Kidney (tissue), 14 donors: Measurements from ENCODE around the gene NCKAP5. TPM values are rescaled to one million over a fixed set of nuclear protein-coding genes. Genes with fewer than 3 reads are reported as not detected.
"Not testable (repeated sequence)": the region's sequence is repeated elsewhere in the genome, so short reads cannot be mapped to it uniquely, and the experiment has no call there.

Experiments used
- DNase-seq, 5 donors: peaks; one replicate each; pipeline ENCODE4 v3.0.0-alpha.2; 2013 to 2020
- FAIRE-seq: peaks from 2 replicates; lab custom pipeline; 2012; peaks lifted over from hg19 to GRCh38; lab: Jason Lieb, UNC
- H3K27ac ChIP-seq, 2 donors: one replicate each; pipeline ENCODE4 v1.7.0; 2013; ENCODE audit warnings: low read depth in 2 of 2, low read length in 2 of 2, inconsistent platforms in 1 of 2
- H3K27me3 ChIP-seq: one replicate; pipeline ENCODE4 v1.7.1; 2013; ENCODE audit warnings: low read length, inconsistent platforms; ENCODE audit not compliant: control insufficient read depth, insufficient read depth
- H3K36me3 ChIP-seq, 3 donors: one replicate each; pipeline versions ENCODE4 v1.7.0 to v1.7.1; 2013; ENCODE audit warnings: low read length in 3 of 3, control low read depth in 1 of 3, inconsistent platforms in 1 of 3; ENCODE audit not compliant: insufficient read depth in 3 of 3, control insufficient read depth in 2 of 3
- H3K4me1 ChIP-seq, 3 donors: one replicate each; pipeline versions ENCODE4 v1.7.0 to v1.7.1; 2013; ENCODE audit warnings: low read length in 3 of 3, inconsistent platforms in 1 of 3, low read depth in 1 of 3; ENCODE audit not compliant: control insufficient read depth in 2 of 3, insufficient read depth in 2 of 3
- H3K4me3 ChIP-seq, 3 donors: one replicate each; pipeline versions ENCODE4 v1.7.0 to v1.8.1; 2013; ENCODE audit warnings: low read length in 3 of 3, control low read depth in 1 of 3, inconsistent platforms in 1 of 3
- H3K9ac ChIP-seq, 3 donors: one replicate each; pipeline versions ENCODE4 v1.7.0 to v1.7.1; 2013; ENCODE audit warnings: low read length in 3 of 3, control low read depth in 1 of 3, inconsistent platforms in 1 of 3
- H3K9me3 ChIP-seq, 3 donors: one replicate each; pipeline versions ENCODE4 v1.7.0 to v1.7.1; 2013; ENCODE audit warnings: low read length in 3 of 3, control low read depth in 1 of 3, inconsistent platforms in 1 of 3; ENCODE audit not compliant: control insufficient read depth in 2 of 3, insufficient read depth in 1 of 3
- CTCF ChIP-seq: IDR thresholded peaks from 3 replicates; pipeline ENCODE4 v1.5.1; 2012; ENCODE audit warnings: mild to moderate bottlenecking, moderate library complexity, borderline replicate concordance; ENCODE audit not compliant: insufficient read depth; ENCODE audit errors: extremely low read depth
- intact Hi-C: fragments of 100-400 bp; cut with DNase I; formaldehyde crosslinking; loops from one replicate; pipeline ENCODE4 v1.11.1; 2022
- polyA plus RNA-seq: library from polyadenylated mRNA; stranded (reverse); fragments of 350-450 nt; fragmentation: Illumina TruSeq; extraction: RNeasy Lipid Tissue Mini Kit (QIAGEN cat#74804); gene quantifications from one replicate; pipeline ENCODE4 v1.2.3, GENCODE V29; 2014; ENCODE audit warnings: low read depth, low replicate concordance; ENCODE audit not compliant: insufficient read depth
- total RNA-seq: library from RNA; stranded (reverse); fragmentation: NEBNext Ultra II Directional; extraction: Animal tissue kit (Norgen Biotek cat#: 25700); gene quantifications from one replicate; pipeline ENCODE4 v1.2.1, GENCODE V29; 2021
- donor health status: control.
- donor health status: control.
- donor health status: control.
- donor health status: control.
- donor health status: control.
- donor health status: DM: yes; HTN: yes; CAD: no.
- donor health status: Normal renal cell carcinoma (clear cell type).

NCKAP5 gene
- total and polyA plus RNA-seq, 2 donors from 2014 or later = 1.8 to 2.9 TPM

GRCh38 chr2:133522204-133522603 is 46.1 kb downstream of the NCKAP5 start:
- TF ChIP-seq CTCF = no peak
- H3K36me3 ChIP-seq = no peaks in the 10 kb centered on the region
- H3K27me3 ChIP-seq = no peaks in the 10 kb centered on the region
- DNase-seq (no peak), FAIRE-seq (no peak)
- intact Hi-C loops = no loop called here
- H3K9ac ChIP-seq = no peak overlapping the region
- H3K4me1 ChIP-seq = no peaks in the 10 kb centered on the region
- H3K4me3 ChIP-seq = no peak overlapping the region
- no peaks in the 10 kb centered on the region for H3K9me3 ChIP-seq
- H3K27ac ChIP-seq = no peak overlapping the region

DNA sequence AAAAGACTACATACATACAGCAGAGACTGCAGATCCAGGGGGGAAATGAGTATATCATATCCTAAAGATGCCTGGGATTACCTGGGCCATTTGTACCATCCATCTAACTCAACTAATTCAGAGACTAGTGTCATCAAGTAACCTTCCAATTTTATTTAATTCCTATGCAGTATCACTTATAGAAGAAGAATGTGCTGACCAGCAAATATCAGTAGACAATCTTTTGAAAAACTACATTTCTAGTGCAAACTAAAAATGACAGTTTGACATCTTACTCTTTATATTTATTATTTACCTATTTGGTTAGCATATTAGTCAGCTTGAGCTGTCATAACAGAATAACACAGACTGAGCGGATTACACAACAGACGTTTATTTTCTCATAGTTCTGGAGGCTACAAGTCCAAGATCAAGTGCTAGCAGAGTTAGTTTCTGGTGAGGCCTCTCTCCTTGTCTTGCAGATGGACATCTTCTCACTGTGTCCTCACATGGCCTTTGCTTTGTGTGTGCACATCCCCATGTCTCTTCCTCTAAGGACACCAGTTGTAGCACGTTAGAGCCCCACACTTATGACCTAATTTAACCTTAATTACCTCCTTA is 47.0 kb downstream of the NCKAP5 start:
- FAIRE-seq (no peak), DNase-seq (no peak)

DNA sequence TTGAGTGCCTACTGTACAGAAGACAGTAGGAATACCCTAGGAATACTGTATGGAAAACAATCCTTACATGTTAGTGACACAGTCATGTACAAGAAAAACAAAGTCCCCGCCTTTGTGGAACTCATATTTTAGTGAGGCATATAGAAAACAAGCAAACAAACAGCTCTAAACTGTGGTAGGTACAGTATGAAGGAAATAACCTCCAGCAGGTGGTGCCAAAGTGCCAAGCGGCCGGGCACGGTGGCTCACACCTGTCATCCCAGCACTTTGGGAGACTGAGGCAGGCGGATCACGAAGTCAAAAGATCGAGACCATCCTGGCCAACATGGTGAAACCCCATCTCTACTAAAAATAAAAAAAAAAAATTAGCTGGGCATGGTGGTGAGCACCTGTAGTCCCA is 48.6 kb downstream of the NCKAP5 start:
- H3K9me3 ChIP-seq, DNase-seq, H3K36me3 ChIP-seq, FAIRE-seq, H3K27me3 ChIP-seq, intact Hi-C loops, H3K4me3 ChIP-seq, H3K27ac ChIP-seq, H3K4me1 ChIP-seq, H3K9ac ChIP-seq: not testable (repeated sequence)
- peak; percentile 23 for TF ChIP-seq CTCF

More for the DNA sequence above, 47.0 kb downstream of the NCKAP5 start:
- intact Hi-C loops = no loop called here
- H3K9ac ChIP-seq = no peak overlapping the region
- no peaks in the 10 kb centered on the region for H3K9me3 ChIP-seq
- TF ChIP-seq CTCF = no peak
- H3K27ac ChIP-seq = no peak overlapping the region
- no peaks in the 10 kb centered on the region for H3K4me1 ChIP-seq
- no peak overlapping the region for H3K4me3 ChIP-seq
- H3K27me3 ChIP-seq = no peaks in the 10 kb centered on the region
- no peaks in the 10 kb centered on the region for H3K36me3 ChIP-seq
